ENCODE results near the gene OPALIN.

- TF ChIP-seq CTCF (IDR thresholded peaks at IDR 0.05; ENCODE audit: poor library complexity) (no peak), EZH2 (IDR thresholded peaks at IDR 0.05; ENCODE audit: borderline replicate concordance) (no peak)
Measured at GRCh38 chr10:96299383-96299782, 59.4 kb downstream of the OPALIN start.

Measured in hepatocyte (in vitro differentiated cells).